ENCODE measurements around the gene ALKBH7.

GRCh38 chr19:6383188-6383587 is 10.6 kb downstream of the ALKBH7 start:
- TF ChIP-seq TAF1 (conservative IDR thresholded peaks at IDR 0.05) (no peak), FOXA1 (IDR thresholded peaks at IDR 0.05) (no peak), REST (IDR thresholded peaks at IDR 0.05) (no peak), CTCF (IDR thresholded peaks at IDR 0.05; ENCODE audit: low read depth, low read length, missing input control) (no peak), RXRA (IDR thresholded peaks at IDR 0.05) (no peak), RAD21 (IDR thresholded peaks at IDR 0.05) (no peak), YY1 (IDR thresholded peaks at IDR 0.05) (no peak), NR2F2 (IDR thresholded peaks at IDR 0.05) (no peak), GABPA (IDR thresholded peaks at IDR 0.05 in 1 of 2, conservative IDR thresholded peaks at IDR 0.05 in 1 of 2) (no peak), EGR1 (IDR thresholded peaks at IDR 0.05; ENCODE audit: low read depth in 2 of 2) (no peak)
- TF ChIP-seq, protein P1, sequence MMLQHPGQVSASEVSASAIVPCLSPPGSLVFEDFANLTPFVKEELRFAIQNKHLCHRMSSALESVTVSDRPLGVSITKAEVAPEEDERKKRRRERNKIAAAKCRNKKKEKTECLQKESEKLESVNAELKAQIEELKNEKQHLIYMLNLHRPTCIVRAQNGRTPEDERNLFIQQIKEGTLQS (IDR thresholded peaks at IDR 0.05), result no peak
- TF ChIP-seq, protein P2, sequence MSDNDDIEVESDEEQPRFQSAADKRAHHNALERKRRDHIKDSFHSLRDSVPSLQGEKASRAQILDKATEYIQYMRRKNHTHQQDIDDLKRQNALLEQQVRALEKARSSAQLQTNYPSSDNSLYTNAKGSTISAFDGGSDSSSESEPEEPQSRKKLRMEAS (IDR thresholded peaks at IDR 0.05), result no peak
